ENCODE results near the gene HEATR1.
"Not testable (repeated sequence)": the region's sequence is repeated elsewhere in the genome, so short reads cannot be mapped to it uniquely, and the experiment has no call there.

HEATR1 gene

DNA sequence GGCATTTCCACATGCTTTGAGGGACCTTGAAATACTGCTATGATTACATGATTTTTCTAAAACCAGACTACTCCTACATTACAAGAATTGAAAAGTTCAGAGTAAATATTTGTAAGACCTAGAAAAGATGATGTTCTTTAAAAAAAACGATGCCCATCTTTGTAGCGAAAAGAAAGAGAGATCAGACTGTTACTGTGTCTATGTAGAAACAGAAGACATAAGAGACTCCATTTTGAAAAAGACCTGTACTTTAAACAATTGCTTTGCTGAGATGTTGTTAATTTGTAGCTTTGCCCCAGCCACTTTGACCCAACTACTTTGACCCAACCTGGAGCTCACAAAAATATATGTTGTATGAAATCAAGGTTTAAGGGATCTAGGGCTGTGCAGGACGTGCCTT lies 100.0 kb downstream of the HEATR1 start:
- DNase-seq, result not testable (repeated sequence)

DNA sequence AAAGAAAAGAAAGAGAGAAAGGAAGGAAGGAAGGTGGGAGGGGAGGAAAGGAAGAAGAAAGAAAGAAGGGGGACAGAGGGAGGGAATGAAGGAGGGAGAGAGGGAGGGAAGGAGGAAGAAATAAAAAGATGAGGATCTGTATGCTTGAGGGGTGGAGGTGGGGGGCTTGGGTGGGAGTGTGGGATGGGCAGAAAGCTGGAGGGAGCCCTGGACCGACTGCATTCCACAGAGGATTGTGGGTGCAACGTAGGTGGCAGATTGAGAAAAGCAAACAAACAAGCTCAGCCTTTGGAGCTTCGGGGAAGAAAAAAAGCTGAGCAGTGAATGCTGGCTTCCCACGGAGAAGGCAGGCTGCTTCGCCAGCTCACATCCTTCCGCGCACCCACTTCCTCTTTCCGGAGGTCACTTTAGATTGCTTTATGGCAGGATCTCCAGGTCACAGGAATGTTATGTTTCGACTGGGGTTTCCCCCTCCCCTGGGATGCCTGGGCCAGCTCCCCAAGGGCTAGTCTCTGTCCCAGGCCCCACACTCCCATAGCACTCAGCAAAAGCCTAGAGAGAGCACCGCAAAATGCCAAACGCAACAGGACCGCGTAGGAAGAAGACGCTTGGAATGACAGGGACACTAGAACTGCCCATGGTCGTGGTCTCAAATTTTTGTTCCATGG lies 101.2 kb downstream of the HEATR1 start:
- DNase-seq, result no peak

GRCh38 chr1:236502579-236502971 lies 101.7 kb downstream of the HEATR1 start:
- DNase-seq, result no peak

DNA sequence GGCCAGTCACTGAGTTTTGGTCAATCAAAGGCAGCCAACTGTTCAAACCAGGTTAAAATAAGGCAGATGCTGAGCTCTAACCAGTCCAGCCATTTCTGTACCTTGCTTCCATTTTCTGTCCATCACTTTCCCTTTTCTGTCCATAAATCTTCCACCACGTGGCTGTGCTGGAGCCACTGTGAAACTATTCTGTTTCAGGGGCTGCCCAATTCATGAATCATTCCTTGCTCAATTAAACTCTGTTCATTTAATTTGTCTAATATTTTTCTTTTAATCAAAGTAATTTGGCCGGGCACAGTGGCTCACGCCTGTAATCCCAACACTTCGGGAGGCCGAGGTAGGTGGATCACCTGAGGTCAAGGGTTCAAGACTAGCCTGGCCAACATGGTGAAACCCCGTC lies 103.2 kb downstream of the HEATR1 start:
- DNase-seq, result no peak
